NCI-H1436 treated with DMSO at 0.1 percent for 48 hours (cell line): ENCODE results near the gene LEP.

Source experiments
- DNase-seq: peaks from one replicate; lab custom pipeline; 2025; lab: John Stamatoyannopoulos, UW

LEP gene

DNA sequence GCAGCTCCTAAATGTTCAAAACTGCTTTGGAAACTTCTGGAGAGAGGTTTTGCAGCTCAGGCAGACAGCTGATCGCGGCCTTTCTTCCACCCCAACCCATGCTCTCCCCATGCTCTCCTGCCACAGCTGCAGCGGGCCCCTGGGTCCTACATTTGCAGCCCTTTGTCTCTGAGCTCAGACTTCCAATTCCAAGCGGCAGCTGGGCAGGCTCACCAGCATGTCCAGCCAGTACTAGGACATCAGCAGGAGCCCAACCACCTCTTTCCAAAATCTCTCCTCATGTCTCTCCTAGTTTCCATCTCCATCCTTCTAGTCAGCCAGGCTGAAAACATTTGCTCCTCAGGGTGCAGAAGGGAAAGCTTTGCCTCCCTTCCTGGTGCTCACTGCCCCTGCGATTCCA is 6.0 kb downstream of the LEP start:
- no peak for DNase-seq

DNA sequence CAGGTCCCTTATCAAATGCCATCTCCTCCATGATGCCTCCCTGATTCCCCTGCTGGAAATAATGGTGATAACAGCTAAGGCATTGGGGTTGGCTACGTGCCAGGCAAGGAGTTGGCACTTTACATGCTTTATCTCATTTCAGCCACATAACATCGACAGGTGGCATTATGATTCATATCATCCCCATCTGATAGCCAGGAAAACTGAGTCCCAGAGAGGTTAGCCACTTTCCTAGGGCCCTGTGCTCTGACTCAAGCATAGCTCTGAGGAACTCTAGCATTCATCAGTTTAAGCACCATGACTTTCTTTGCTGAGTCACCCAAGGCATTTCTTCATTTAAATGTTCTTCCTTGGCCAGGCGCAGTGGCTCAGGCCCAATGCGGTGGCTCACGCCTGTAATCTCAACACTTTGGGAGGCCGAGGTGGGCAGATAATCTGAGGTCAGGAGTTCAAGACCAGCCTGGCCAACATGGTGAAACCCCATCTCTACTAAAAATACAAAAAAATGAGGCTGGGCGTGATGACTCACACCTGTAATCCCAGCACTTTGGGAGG is 6.6 kb downstream of the LEP start:
- no peak for DNase-seq

DNA sequence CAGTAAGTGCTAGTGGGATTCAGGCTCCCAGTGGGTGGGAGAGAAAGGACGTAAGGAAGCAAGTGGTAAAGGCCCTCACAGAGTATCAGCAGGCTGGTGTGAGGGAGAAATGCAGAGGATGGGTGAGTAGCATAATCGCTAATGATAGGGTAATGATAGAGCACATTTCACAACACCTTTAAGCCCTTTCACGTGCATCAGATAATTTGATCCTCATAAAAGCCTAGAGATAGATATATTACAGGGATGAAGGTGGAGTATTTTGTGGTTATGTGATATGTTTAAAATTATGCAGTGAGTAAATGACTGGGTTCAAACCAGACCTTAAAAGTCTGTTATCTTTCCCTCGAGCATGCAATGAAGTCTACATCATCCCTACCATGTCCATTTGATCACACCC is 10.3 kb downstream of the LEP start:
- no peak for DNase-seq

DNA sequence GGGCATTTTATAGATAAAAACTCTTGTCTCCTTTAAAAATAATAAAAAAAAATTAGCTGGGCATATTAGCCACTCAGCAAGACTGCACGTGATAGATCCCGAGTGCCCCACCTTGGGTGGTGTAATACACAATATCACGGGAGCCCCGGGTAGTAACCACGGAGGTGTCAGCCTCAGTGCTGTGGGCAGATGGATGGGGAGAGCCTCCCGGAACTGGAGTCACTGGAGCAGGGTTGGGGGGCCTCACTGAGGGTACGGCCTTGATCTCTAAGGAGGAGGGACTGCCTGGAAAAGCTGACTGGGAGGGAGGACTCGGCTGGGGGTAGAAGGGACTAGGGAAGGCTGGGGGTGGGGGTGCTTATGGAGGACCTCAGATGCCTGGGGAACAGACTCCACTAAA is 12.6 kb downstream of the LEP start:
- DNase-seq, result no peak

DNA sequence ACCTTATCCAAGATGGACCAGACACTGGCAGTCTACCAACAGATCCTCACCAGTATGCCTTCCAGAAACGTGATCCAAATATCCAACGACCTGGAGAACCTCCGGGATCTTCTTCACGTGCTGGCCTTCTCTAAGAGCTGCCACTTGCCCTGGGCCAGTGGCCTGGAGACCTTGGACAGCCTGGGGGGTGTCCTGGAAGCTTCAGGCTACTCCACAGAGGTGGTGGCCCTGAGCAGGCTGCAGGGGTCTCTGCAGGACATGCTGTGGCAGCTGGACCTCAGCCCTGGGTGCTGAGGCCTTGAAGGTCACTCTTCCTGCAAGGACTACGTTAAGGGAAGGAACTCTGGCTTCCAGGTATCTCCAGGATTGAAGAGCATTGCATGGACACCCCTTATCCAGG is 13.4 kb downstream of the LEP start:
- DNase-seq, result no peak

DNA sequence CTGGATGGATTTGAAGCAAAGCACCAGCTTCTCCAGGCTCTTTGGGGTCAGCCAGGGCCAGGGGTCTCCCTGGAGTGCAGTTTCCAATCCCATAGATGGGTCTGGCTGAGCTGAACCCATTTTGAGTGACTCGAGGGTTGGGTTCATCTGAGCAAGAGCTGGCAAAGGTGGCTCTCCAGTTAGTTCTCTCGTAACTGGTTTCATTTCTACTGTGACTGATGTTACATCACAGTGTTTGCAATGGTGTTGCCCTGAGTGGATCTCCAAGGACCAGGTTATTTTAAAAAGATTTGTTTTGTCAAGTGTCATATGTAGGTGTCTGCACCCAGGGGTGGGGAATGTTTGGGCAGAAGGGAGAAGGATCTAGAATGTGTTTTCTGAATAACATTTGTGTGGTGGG is 14.2 kb downstream of the LEP start:
- no peak for DNase-seq

DNA sequence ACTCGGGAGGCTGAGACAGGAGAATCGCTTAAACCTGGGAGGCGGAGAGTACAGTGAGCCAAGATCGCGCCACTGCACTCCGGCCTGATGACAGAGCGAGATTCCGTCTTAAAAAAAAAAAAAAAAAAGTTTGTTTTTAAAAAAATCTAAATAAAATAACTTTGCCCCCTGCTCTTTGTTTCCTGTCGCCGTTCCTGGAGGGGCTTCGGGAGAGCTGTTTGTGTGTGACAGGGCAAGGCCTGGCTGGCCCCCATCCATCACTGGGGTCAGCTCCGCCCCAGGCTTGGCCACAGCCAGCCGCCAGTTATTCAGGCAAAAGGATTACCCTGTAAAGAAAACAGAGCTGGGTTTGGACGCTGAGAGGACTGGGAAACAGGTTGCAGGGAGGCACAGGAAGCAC is 16.4 kb downstream of the LEP start:
- DNase-seq, result no peak

DNA sequence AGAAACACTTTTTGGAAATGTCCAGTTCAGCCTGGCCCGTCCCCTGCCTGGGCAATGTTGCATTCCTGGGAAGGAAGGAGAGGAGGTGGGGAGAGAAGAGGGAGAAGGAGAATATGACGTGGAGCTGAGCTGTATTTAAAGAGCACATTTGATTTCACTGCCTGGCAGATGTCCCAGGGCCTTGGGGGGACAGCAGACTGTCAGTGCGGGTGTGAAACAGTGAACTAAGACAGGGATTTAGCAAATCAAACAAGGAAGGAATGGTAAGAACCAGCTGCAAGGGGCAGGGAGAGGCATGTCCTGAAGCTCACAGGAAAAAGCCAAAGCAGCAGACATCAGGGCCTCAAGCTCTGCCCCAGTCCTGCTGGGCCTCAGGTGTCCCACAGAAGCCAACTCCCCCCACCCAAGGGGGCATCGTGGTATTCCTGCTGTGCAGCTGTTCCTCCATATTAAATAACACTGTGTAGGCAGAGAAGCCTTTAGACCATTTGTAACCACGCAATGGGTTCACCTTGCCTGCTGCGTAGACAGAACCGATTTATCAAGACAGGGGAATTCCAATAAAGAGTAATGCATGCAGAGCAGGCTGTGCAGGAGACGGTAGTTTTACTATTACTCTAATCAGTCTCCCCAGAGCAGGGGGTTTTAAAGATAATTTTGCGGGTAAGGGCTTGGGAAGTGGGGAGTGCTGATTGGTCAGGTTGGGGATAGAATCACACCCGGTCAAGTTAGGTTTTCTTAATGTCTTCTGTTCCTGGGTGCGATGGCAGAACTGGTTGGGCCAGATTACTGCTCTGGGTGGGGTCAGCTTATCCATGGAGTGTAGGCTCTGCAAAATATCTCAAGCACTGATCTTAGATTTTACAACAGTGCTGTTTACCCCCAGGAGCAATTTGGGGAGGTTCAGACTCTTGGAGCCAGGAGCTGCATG is 18.3 kb downstream of the LEP start:
- DNase-seq, result no peak

DNA sequence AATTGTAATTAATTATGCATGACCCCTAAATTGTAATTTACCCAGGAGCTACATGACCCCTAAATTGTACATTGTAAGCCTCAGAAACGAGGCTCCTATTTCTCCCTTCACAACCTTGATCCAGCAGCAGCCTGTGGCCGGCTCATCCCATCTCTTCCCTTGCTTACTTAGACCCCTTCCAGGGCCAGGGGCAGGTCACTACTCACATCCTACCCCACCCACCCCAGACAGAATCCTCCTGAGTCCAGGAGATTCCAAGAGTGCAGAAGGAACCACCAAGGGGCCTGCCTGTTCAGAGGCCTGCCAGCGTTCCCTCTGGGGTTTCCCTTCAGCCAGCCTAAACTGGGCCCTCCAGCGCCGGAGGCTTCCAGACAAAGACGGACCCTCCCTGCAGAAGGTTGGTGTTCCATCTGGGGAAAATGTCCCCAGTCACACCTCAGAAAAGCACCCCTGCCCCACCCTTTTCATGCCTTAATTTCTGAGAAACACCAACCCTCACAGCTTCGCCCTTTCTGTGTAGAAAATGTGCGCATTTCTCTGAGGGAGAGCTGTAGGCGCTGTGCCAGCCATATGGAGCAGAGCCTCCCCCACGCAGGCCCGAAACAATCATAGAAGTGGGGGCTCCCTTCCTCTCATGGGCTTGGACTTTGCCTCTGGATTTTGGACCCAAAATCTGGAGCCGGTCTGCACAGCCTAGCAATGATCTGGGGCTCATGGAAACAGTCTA is 19.2 kb downstream of the LEP start:
- DNase-seq, result no peak

DNA sequence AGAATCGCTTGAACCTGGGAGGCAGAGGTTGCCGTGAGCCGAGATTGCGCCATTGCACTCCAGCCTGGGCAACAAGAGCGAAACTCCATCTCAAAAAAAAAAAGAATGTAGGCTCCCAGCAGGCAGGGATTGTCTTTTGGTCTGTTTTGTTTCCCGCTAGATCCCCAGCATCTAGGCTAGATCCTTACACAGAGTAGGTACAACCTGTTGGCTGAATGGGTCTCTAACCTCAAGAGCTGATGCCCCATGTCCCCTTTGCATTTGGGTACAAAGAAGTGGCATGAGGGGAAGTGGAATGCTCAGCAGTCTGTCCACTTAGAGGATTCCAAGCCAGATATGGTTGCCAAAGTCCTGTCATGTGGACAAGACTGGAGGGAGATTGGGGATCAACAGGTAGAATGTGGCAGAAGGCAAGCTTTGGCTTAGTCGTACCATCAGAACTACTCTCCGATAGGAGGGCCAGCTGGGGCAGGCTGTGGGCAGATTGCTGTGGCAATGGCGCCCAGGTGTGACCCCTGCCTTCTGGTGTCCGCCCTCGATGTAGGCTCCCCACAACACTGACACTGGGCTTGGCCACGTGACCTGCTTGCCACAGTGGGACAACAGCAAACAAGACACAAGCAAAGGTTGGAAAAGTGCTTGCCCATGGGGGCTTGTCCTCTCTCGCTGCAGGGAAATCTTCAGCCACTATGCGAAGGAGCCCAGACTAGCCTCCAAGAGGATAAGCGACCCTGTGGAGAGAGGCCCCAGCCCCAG is 21.4 kb downstream of the LEP start:
- no peak for DNase-seq

DNA sequence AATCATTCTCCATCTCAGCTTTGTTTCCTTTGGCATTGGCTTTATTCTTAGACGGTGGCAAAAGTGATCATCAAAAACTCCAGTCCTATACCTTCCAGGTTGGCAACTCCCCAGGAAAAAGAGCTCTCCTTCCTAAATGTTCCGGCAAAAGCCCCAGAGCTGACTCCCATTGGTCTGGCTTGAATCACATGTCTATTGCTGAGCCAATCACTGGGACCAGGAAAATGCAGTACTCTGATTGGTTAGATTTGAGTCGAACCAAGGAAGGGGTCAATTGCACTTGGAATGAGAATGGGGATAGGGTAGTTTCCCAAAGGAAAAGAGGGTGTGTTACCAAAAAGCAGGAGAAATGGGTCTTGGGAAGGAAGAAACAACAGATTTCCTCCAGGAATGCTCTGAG is 22.3 kb downstream of the LEP start:
- no peak for DNase-seq

DNA sequence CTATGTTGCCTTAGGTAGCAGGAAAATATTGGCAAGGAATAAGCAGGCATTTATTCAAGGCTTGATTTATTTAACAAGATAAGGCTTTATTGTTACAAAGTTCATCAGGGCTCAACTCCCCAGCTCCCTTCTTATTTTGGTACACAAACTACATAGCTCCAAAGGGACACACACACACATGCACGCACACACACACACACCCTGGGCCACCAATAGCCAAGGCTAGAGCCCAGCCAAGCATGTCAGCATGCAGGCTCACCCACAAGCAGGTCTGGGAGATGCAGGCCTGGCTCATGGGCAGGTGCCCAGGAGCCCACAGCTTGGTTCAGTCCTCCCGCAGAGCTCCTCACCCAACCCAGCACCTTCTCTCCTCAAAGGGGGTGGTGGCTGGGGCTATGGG is 23.4 kb downstream of the LEP start:
- no peak for DNase-seq

DNA sequence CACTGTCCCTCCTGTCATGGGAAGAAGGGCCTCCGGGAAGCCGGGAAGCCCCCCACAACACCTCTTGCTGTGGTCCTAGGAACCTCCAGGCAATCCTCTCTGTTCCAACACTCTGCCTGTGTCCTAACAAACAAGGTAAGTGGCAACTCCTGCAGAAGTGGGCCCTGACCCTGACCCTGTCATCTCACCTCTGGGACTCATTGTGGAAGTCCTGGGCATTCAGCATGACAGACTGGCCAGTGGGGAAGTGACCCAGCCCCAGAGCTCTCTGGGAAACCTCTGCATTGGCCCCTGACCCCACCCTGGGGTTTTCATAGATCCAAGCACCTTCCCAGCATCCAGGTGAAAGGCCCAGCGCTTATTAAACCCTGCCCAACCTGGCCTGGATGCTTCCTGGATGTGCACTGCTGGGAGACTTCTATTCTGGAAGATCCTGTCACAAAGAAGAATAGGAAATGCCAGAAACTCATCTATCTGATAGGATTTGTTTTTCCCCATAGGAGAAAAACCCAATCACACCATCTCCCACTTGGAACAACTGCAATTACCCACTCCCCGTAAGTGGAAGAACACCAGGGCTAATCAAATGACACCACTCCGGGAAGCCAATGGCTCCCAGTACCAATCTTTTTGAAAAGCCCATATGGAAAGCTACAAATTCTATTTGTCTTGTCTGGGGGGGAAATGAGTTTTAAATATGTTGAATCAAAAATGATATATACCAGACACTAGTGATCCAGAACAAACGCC is 24.3 kb downstream of the LEP start:
- DNase-seq, result no peak

DNA sequence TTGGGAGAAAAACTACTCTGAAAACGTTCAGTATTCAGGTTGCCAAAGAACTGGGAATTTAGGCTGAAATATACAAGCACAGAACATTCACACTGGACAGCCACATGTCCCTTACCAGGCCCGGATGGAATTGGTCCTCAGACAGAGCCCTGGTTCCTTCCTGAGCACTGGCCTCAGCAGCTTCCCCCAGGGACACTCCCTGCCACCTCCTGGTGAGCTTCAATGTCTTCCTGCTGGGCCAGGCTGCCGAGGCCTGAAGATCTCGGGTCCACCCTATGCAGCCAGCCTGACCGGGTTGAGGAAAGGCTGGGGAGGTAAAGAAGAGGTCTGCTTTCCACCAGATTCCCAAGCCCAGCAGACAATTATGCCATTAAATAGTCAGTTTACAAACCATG is 24.8 kb downstream of the LEP start:
- DNase-seq, result no peak

DNA sequence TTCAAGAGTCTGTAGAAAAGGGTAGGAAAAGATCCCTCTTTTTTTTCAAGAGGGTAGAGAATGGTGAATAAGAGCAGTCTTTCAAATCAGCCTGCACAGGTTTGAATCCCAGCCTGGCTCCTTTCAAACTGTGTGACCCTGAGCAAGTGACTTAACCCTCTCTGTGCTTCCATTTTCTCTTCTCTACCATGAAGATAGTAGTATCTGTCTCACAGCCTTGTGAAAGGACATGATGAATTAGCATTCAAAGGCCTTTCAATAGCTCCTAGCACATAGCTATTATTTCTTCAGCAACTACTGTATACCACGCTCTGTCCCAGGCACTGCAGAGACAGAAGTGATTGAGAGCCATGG is 25.4 kb downstream of the LEP start:
- DNase-seq, result no peak

DNA sequence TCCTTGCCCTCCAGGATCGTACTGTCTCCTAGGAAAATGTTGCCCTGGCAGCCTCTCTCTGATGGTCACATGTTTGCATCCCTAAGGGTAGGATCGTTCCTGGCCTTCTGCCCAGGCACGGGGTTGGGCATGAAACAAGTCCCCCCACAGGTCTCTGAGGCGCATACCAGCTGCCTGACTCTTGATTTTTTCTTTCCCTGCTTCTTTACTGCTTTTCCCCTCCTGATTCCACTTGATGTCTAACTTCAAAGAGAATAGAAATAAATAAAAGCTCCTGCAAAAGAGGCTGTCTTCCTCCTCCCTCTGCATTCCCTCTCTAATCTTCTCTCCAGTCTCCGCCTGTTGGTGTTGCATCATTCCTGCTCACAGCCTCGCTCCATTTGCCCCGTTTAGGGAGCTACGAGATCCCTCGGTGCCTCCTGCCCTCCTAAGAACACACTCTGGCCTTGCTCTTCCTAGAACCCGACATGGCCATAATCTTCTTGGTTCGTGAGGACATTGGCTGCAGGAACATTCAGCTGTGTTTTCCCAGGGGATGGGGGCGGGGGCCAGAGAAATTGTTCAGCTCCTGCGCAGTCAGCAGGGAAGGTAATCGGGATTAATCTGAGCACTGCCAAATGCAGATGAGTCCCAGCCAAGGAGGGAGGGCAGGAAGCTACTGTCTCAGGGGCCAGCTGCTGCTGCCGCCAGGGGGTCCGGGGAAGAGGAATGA is 26.0 kb downstream of the LEP start:
- no peak for DNase-seq

DNA sequence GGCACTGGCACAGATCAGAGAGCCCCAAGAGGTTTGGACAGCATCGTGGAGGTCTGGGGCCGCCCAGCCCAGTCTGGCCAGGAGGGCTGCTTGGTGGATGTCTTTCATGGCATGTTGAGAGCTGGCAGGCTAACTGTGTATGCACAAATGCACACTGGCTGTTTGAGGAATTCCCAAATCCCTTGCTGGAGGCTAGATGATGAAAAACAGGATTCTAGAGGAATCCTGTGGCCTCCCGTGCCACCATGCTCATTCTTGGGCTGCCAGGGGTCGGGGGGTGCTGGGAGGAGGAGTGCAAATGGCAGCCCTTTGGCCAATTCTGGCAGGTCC is 26.5 kb downstream of the LEP start:
- no peak for DNase-seq

DNA sequence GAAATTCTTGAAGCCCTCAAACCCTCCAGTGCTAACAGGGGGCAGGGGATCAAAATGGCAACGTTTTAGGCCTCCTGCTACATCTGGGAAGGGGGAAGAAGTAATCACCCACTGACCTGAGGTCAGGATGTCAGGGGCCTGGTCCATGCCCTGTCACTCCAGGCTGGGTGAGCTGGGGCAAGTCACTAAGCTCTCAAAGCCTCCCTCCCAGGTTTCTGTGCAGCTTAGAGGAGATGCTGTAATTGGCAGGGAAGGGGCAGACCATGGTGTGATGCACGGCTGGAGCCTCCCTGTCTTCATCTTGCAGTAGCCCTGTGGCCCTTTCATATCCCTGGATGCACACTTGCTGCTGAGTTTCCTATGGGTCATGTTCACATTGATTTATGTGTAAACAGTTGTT is 27.2 kb downstream of the LEP start:
- DNase-seq, result no peak

DNA sequence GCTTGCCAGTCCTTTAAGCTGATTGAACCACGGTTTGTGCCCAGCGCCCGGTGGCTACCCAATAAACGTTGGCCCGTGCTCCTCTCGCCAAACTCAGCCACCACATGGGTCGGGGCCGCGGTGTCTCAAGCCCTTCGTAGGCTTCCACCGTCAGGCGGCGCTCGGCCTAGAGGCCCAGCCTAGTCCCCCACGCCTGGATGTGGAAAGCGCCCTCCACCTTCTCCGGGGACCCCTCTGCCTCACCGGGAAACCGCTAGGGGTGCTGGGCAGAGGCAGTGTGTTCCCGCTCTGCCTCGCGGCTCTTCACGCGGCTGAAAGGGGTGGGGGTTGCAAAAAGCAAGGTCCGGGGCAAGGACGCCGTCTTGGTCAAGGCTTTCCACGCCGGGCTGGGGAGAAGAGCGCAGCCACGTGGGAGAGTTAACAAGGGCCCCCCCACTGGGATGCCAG is 29.8 kb downstream of the LEP start:
- DNase-seq, result no peak

DNA sequence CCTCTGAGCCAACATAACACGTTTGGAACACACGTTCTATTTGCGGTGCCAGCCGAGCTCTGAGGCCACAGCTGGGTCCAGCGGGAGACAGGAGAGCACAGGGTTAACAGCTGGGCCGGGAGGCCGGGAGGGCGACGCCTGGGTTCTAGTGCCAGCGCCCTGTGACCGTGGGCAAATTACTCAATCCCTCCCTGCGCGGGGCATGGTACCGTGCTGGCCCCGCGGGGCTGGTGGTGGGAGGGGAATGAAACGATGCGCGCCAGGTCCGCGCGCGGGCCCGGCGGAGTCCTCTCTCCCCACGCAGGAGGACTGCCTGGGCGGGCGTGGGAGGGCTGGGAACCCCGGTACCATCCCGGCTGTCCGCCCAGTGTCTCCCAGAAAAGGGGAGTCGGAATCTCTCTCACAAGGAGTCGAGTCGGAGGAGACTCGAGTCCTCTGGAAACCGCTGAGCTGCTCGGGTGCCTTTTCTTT is 30.4 kb downstream of the LEP start:
- DNase-seq, result no peak

DNA sequence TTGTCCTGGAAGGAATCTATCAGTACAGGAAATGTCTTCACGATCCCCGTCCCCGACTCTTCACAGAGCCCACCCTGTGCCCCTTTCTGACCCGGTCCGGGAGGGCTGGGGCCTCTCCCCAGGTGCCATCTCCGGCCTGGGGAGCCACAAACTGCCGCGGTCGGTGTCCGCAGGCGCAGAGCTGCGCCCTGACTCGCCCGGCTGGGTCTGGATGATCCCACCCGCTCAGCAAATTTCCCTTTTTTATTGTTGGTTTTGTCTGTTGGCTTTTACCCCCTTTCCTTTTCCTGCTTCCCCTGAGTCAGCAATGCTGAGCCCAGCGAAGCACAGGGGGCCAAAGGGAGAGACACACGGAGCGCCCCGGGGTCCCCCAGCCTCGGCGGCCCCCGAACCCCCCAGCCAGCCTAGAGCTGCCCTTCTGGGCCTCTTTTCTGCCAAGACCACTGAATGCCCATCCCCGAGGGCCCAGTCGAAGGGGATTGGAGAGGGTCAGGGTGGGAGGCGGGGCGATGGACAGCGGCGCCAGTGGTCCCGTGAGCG is 30.9 kb downstream of the LEP start:
- no peak for DNase-seq
